Progenitor cell of endocrine pancreas (in vitro differentiated cells): Measurements from ENCODE around the gene ZACN. TPM values are rescaled to one million over a fixed set of nuclear protein-coding genes. Genes with fewer than 3 reads are reported as not detected.

ENCODE experiments used
- DNase-seq: peaks from one replicate; pipeline ENCODE4 v3.0.0; 2021; ENCODE audit warnings: low spot score; ENCODE audit not compliant: unreplicated experiment
- H3K27ac Mint-ChIP-seq: 2 replicates; pipeline ENCODE4 v1.8.0; 2021; ENCODE audit warnings: mild to moderate bottlenecking, moderate library complexity, mixed read lengths
- H3K27me3 Mint-ChIP-seq: 2 replicates; pipeline ENCODE4 v1.8.0; 2021; ENCODE audit warnings: mixed read lengths
- H3K36me3 Mint-ChIP-seq: 2 replicates; pipeline ENCODE4 v1.8.0; 2022; ENCODE audit warnings: mixed read lengths; ENCODE audit not compliant: insufficient read depth
- H3K4me1 Mint-ChIP-seq: 2 replicates; pipeline ENCODE4 v1.8.0; 2021; ENCODE audit warnings: low read depth, mixed read lengths
- H3K4me3 Mint-ChIP-seq: 2 replicates; pipeline ENCODE4 v1.8.0; 2021; ENCODE audit warnings: low read depth, mild to moderate bottlenecking, moderate library complexity, mixed read lengths
- H3K9me3 Mint-ChIP-seq: 2 replicates; pipeline ENCODE4 v1.8.0; 2021; ENCODE audit warnings: low read depth, mixed read lengths
- CTCF ChIP-seq: fragments of 200-600 bp; sonication (generic); IDR thresholded peaks from one replicate; pipeline ENCODE4 v1.5.0; 2021; ENCODE audit warnings: antibody characterized with exemption, mild to moderate bottlenecking; ENCODE audit not compliant: unreplicated experiment
- total RNA-seq: library from RNA; stranded (reverse); gene quantifications from 2 replicates; pipeline ENCODE4 v1.2.1, GENCODE V29; 2021

Gene ZACN
- total RNA-seq, 1 donor from 2014 or later: 0.96 TPM

GRCh38 chr17:76063875-76064546 lies 15.0 kb upstream of the ZACN start:
- Mint-ChIP-seq H3K9me3 (no peaks in the 10 kb centered on the region), H3K4me3 (no peak overlapping the region), H3K27ac (no peak overlapping the region), H3K27me3 (no peaks in the 10 kb centered on the region), H3K36me3 (peaks cover 35% of the 10 kb centered on the region), H3K4me1 (no peaks in the 10 kb centered on the region)
- DNase-seq: no peak
- TF ChIP-seq CTCF: no peak

DNA sequence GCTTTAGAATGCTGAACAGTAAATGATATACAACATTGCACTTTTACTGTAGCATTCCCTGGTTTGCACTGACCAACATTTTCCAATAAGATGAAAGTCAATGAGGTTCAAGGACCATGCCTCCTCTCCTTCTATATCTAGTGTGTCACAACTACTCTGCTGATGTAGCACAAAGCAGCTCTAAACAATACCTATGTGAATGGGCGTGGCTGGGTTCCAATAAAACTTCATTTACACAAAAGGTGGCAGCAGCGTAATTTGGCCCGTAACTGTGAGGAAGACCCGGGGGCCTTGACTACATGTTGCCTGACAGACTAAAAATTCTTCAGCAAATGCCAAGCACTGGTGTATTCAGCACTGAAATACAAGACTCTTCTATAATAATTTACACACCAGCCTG lies 13.2 kb upstream of the ZACN start:
- peaks cover 26% of the 10 kb centered on the region for H3K36me3 Mint-ChIP-seq
- no peaks in the 10 kb centered on the region for H3K9me3 Mint-ChIP-seq
- H3K4me3 Mint-ChIP-seq: no peak overlapping the region
- no peak overlapping the region for H3K27ac Mint-ChIP-seq
- no peaks in the 10 kb centered on the region for H3K27me3 Mint-ChIP-seq
- TF ChIP-seq CTCF: no peak
- DNase-seq: no peak
- H3K4me1 Mint-ChIP-seq: peaks cover 1% of the 10 kb centered on the region

GRCh38 chr17:76071531-76072147 lies 7.3 kb upstream of the ZACN start:
- Mint-ChIP-seq H3K36me3 (peaks cover 2% of the 10 kb centered on the region), H3K4me1 (peaks cover 14% of the 10 kb centered on the region), H3K27ac (peak overlapping the region; percentile 97), H3K4me3 (peak overlapping the region; percentile 93), H3K9me3 (no peaks in the 10 kb centered on the region), H3K27me3 (peaks cover 30% of the 10 kb centered on the region)
- no peak for DNase-seq
- no peak for TF ChIP-seq CTCF

GRCh38 chr17:76072148-76072858 lies 6.7 kb upstream of the ZACN start, which contains the start of gene SRP68:
Gene SRP68 (minus strand): TSS chr17:76072517. CDS start chr17:76072491, 26 bp downstream.
- H3K9me3 Mint-ChIP-seq: no peaks in the 10 kb centered on the region
- H3K4me1 Mint-ChIP-seq: peaks cover 15% of the 10 kb centered on the region
- peak within 1 kb of the TSS; percentile 93 for H3K4me3 Mint-ChIP-seq
- TF ChIP-seq CTCF: no peak
- peak within 1 kb of the TSS; percentile 97 for H3K27ac Mint-ChIP-seq
- H3K27me3 Mint-ChIP-seq: peaks cover 36% of the 10 kb centered on the region
- H3K36me3 Mint-ChIP-seq: no peaks in the 10 kb centered on the region
- DNase-seq: peak; percentile 87
